GM18502 (cell line): ENCODE data around the gene TTLL8.

Experiments
- ATAC-seq: cut with Tn5 transposase; IDR thresholded peaks from one replicate; pipeline ENCODE4 v1.9.1; 2021; ENCODE audit warnings: mild to moderate bottlenecking; ENCODE audit not compliant: unreplicated experiment, poor library complexity

The TTLL8 gene

DNA sequence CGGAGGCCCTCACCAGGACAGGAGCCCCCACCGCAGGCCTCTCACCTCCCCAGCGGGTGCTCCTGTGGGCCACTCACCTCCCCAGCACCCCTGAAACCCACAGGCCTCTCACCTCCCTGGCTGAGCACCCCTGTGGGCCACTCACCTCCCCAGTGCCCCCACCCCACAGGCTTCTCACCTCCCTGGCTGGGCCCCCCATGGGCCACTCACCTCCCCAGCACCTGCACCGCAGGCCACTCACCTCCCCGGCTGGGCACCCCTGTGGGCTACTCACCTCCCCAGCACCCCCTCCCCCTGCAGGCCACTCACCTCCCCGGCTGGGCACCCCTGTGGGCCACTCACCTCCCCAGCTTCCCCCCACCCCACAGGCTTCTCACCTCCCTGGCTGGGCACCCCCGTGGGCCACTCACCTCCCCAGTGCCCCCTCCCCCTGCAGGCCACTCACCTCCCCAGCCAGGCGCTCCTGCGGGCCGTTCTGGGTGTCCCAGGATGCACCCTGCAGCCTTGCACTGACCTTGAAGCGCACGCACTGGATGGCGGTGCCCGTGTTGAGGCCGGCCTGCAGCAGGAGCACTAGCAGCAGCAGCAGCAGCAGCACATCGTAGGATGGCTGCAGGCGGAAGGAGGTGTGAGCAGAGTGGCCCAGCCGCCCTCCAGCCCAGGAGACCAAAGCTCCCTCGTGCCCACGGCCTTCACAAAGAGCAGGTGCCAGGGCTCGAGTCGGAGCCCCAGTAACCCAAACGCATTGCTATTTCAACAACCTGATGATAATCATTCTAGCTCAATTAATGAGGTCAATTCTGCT, 5.7 kb upstream of the TTLL8 start:
- ATAC-seq = no peak

DNA sequence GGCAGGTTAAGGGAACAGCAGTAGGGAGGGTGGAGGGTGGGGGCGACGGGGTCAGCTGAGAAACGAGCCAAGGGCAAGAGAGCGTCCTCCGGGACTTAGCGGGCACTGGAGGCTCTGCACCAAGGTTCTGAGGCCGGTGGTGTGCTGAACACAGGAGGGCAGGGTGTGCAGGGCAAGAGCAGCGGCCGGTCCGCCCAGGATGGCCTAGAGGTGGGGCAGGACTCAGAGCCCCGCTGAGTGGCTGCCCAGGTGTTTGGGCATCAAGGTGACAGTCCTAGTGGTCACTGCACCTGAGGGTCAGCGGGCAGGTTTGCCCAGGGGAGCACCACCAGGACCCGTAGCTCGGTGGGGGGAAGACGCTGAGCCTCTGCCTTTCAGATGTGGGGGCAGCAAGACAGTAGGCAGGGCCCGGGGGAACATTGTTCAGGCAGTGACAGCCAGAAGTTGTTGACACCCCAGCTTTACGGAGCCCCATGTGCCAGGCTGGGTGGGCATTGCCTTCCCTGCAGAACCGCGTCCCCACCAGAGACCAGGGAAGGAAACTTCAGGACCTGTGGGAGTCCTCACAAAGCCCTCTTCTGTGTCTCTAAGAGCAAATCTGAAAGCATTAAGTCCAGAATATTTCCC, 4.5 kb upstream of the TTLL8 start:
- ATAC-seq = no peak

DNA sequence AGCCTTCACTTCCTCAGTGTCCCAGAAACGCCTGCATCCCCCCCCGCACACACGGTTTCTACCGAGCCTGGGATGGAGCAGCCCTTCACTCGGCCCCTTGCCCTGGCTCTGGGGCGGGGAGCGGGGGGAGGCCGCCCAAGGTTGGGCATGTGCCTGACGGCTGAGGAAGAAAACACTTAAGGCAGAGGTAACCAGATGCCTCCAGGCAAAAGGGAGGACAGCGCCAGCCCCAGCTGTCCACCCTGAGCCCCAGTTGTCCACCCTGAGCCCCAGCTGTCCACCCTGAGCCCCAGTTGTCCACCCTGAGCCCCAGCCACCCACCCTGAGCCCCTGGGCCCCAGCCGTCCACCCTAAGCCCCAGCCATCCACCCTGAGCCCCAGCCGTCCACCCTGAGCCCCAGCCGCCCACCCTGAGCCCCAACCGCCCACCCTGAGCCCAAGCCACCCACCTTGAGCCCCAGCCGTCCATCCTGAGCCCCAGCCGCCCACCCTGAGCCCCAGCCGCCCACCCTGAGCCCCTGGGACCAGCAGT, 3.8 kb upstream of the TTLL8 start:
- no peak for ATAC-seq

DNA sequence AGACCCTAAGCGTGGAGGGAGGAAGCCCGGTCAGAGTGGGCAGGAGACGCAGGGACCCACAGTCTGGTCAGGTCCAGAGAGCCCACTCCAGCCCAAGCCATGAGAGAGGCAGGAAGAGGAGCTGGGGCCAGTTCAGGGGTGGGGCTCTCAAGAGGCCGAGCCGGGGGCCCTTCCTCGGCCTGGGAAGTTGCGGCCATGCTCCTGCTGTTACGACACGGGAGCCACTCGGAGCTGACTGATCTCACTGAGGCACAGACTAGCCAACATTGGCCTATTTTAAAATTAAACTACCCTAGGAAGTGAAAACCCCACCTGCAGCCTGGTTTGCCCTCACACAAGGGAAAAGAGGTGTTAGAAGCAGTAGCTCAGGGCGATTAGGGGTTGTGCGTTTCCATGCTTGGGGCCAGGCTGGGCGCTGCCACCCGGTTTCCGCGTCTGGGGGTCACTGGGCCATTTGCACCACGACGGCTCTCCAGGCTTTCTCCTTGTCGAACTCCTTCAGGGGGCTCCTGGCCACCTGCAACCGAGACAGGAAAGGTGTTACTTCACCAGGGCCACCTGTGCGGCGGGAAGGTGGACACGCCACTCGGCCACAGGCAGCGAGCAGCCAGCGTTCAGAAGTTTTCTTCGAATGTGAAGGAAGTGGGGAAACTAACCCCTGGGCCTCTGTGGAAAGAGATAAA, 3.2 kb upstream of the TTLL8 start:
- no peak for ATAC-seq

DNA sequence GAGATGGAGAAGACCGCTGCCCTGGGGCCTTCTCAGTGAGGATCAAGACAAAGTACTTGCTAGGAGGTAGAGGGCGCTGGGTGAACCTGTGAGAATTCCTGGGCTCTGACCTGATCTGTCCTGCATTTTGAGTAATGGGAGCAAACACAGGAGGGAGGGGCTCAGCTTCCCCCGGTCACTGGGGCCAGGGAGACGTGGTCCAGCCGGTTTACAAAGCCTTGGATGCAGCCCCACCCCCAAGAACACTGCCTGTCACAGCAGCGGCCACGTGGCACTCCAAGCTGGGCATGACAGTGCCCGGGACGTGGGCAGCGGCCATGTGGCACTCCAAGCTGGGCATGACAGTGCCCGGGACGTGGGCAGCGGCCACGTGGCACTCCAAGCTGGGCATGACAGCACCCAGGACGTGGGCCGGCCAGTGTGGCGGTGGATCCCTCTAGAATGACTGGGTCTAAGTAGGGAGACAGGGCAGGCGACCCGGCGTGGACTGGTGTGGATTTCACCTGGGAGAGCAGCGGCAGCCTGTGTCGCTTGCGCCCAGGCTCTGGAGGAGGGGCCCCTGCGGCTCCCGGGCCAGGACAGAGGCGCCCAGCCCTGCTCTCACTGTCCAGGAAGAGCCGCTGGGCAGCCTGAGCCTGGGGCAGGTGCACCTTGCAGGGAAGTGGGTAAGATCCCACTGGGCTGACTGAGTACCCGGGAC, 2.5 kb upstream of the TTLL8 start:
- ATAC-seq = no peak

DNA sequence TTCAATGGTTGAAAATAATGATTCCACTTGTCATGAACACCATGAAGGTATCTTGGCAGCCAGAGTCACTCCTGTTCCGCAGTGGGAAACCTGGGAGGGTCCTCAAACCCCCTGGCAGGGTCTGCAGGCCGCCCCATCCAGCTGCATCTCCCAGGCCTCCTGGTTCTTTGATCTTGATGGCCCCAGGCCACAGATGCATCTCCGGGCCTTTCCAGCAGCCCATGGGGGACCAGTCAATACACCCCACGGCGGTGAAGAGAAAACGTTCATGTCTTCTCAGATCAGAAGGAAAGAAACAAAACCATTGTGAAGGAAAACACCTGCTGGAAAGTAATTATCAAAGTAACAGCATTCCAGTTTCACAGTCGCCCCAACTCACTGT, 1.8 kb upstream of the TTLL8 start:
- ATAC-seq = no peak

GRCh38 chr22:50058906-50059880, 1.1 kb upstream of the TTLL8 start:
- no peak for ATAC-seq

DNA sequence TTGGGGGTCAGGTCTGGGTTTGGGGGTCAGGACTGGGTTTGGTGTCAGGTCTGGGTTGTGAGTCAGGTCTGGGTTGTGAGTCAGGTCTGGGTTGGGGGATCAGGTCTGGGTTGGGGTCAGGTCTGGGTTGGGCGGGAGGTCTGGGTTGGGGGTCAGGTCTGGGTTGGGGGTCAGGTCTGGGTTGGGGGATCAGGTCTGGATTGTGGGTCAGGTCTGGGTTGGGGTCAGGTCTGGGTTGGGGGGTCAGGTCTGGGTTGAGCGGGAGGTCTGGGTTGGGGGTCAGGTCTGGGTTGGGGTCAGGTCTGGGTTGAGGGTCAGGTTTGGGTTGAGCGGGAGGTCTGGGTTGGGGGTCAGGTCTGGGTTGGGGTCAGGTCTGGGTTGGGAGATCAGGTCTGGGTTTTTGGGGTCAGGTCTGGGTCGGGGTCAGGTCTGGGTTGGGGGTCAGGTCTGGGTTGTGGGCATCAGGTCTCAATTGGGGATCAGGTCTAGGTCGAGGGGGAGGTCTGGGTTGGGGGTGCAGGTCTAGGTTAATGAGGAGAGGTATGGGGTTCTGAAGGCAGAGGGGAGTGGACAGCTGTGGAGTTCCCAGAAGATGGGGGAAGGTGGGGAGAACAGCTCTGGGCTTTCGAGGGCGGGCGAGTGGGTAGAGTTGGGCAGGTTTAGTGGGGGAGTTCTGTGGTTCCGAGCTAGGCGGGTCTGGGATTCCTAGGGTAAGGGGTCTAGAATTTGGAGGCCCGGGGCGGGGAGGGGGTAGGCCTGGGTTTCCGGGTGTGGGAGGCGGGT, 629 bp downstream of the TTLL8 start:
- ATAC-seq = no peak

DNA sequence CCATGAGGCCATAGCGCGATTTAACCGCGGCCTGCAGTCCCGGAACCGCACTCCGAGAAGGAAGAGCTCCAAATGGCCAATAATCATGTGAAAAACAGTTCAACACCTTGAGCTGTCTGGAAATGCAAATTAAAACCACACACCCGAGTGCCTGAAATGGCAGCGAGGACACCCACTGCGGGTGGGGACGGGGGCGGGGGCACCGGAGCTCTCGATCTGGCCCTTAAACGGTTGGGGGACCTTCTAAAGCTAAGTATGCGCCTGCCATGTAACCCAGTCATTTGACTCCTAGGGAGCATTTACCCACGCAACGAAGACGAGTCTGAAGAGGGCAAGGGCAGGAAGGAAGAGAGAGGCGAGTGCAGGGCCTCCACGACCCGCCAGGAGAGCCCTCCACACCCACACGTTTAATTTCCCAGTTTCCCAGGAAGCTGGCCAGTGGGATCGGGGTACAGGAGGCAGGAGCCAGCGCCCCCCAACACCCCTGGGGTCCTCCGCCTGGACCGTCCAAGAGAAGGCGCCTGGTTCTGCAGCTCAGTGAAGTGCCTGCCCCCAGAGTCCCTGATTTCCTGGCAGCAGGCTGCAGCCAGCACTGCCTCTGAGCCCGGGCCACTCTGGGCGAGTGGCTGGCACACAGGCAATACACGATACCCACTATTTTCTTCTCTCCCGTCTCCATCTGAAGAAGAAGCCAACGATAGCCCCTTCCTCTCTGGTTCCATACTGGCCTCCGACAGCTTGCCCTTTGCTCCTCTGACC, 1.7 kb downstream of the TTLL8 start:
- ATAC-seq = no peak

- no peak for ATAC-seq
Measured at GRCh38 chr22:50053861-50054260, 4.2 kb downstream of the TTLL8 start.

DNA sequence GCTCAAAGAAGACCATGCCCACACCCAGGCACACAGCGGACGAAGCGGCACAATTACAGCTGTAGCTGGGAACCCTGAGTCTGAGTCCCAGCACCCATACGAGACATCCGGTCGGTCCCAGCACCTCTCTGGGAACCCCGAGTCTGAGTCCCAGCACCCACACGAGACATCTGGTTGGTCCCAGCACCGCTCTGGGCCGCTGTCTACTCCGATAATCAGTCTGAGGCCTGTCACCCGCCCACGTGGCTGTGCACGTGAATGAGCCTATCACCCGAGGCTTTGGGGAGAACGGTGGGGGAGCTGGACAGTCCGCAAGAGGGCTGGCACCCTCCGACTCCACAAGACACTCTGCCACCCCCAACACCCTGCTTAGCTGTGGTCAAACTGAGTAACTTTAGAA, 6.2 kb downstream of the TTLL8 start:
- no peak for ATAC-seq

- ATAC-seq = no peak
Measured at GRCh38 chr22:50049299-50050195, 8.6 kb downstream of the TTLL8 start.

GRCh38 chr22:50048836-50049235, 9.3 kb downstream of the TTLL8 start:
- ATAC-seq = no peak

GRCh38 chr22:50048061-50048765, 9.9 kb downstream of the TTLL8 start:
- ATAC-seq = no peak

- ATAC-seq = no peak
Measured at GRCh38 chr22:50047346-50047745, 10.8 kb downstream of the TTLL8 start.

- no peak for ATAC-seq
Measured at GRCh38 chr22:50046481-50047245, 11.4 kb downstream of the TTLL8 start.
